Lower leg skin (tissue), 3 donors: ENCODE results near the gene UPF3A.

ENCODE experiments used
- CTCF ChIP-seq, 3 donors: fragments of 450-650 bp; IDR thresholded peaks; one replicate each; pipeline ENCODE4 v1.5.1; 2016; ENCODE audit warnings: antibody characterized with exemption in 3 of 3, mild to moderate bottlenecking in 3 of 3, moderate library complexity in 2 of 3
- POLR2A ChIP-seq, 2 donors: fragments of 450-650 bp; IDR thresholded peaks; one replicate each; pipeline ENCODE4 v1.6.1; 2016 to 2017; ENCODE audit warnings: antibody characterized with exemption in 2 of 2, mild to moderate bottlenecking in 1 of 2, moderate library complexity in 1 of 2

GRCh38 chr13:114257014-114257413 is 24.4 kb upstream of the UPF3A start:
- TF ChIP-seq CTCF (IDR thresholded peaks at IDR 0.05) (no peak), POLR2A (IDR thresholded peaks at IDR 0.05) (no peak)
